Right atrium auricular region (tissue), 2 donors: Measurements from ENCODE around the gene GLIS2. TPM values are rescaled to one million over a fixed set of nuclear protein-coding genes. Genes with fewer than 3 reads are reported as not detected.

Source experiments
- DNase-seq: peaks from one replicate; pipeline ENCODE4 v3.0.0-alpha.2; 2019; ENCODE audit warnings: low spot score
- H3K27ac ChIP-seq, 2 donors: fragments of 200-600 bp; sonication (generic); 1 replicate in 1 of 2; 2 replicates in 1 of 2; pipeline ENCODE4 v1.5.1; 2016 to 2019
- H3K27me3 ChIP-seq, 2 donors: fragments of 200-600 bp; sonication (generic); one replicate each; pipeline versions ENCODE4 v1.5.1 to v1.6.0; 2017 to 2019
- H3K36me3 ChIP-seq: fragments of 200-600 bp; sonication (generic); one replicate; pipeline ENCODE4 v1.5.1; 2016
- H3K4me1 ChIP-seq, 2 donors: fragments of 200-600 bp; sonication (generic); one replicate each; pipeline versions ENCODE4 v1.5.1 to v1.6.0; 2017 to 2019
- H3K4me3 ChIP-seq, 2 donors: fragments of 200-600 bp; sonication (generic); 1 replicate in 1 of 2; 2 replicates in 1 of 2; pipeline ENCODE4 v1.5.1; 2017 to 2019; ENCODE audit warnings: mild to moderate bottlenecking in 1 of 2, moderate library complexity in 1 of 2
- H3K9me3 ChIP-seq, 2 donors: fragments of 200-600 bp; sonication (generic); one replicate each; pipeline ENCODE4 v1.5.1; 2019
- total RNA-seq, 2 donors: library from RNA; depleted of rRNA; stranded (reverse); fragments of >200 nt; gene quantifications; one replicate each; pipeline ENCODE4 v1.1.0, GENCODE V29; 2016
- TF ChIP-seq, protein P1 (sequence below), 2 donors: fragments of 200-600 bp; sonication (generic); IDR thresholded peaks; one replicate each; pipeline ENCODE4 v1.5.1; 2019; ENCODE audit warnings: antibody characterized with exemption in 2 of 2

Gene GLIS2
- total RNA-seq, 2 donors from 2014 or later = 10.3 to 16.0 TPM

DNA sequence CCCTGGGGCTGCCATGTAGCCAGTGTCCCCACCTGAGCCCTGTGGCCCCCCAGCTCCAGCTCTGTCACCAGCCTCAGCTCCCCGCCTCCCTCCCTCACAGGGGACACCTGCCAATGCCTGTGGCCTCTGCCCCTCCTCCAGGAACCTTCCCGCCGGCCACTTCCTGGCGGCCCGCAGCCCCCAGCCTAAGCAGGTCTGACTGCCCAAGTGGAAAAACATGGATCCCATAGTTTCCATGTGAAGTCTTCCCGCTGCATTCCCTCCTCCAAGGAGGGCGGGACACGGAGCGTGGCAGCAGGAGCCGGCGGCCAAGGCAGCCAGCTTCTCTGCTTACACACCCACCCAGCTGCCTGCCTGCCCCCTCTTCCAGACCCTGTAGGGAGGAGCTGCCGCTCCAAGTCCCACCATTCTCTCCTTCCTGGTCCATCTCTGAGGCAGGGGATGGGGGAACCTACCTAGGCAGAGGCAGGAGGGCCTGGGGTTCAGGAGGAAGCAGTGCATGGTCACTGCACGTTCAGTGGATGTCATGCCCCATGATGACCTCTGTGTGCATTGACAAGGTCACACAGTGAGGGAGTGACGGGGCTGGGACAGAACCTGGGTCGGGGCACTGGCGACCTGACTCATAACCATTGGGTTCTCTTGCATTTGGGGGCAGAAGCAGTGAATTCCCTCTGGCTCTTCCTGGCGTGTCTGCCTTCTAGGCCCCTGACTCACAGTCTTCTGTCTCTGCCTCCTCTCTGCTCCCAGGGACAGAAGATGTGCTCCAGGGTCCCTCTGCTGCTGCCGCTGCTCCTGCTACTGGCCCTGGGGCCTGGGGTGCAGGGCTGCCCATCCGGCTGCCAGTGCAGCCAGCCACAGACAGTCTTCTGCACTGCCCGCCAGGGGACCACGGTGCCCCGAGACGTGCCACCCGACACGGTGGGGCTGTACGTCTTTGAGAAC lies 64.5 kb downstream of the GLIS2 start:
- TF ChIP-seq, protein P1, sequence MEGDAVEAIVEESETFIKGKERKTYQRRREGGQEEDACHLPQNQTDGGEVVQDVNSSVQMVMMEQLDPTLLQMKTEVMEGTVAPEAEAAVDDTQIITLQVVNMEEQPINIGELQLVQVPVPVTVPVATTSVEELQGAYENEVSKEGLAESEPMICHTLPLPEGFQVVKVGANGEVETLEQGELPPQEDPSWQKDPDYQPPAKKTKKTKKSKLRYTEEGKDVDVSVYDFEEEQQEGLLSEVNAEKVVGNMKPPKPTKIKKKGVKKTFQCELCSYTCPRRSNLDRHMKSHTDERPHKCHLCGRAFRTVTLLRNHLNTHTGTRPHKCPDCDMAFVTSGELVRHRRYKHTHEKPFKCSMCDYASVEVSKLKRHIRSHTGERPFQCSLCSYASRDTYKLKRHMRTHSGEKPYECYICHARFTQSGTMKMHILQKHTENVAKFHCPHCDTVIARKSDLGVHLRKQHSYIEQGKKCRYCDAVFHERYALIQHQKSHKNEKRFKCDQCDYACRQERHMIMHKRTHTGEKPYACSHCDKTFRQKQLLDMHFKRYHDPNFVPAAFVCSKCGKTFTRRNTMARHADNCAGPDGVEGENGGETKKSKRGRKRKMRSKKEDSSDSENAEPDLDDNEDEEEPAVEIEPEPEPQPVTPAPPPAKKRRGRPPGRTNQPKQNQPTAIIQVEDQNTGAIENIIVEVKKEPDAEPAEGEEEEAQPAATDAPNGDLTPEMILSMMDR (IDR thresholded peaks at IDR 0.05) = no peak
- no peaks in the 10 kb centered on the region for H3K9me3 ChIP-seq
- peaks cover 25% of the 10 kb centered on the region for H3K36me3 ChIP-seq
- H3K4me3 ChIP-seq = no peak overlapping the region
- DNase-seq = no peak
- H3K27ac ChIP-seq = peak overlapping the region in 1 of 2 donors; percentile 0
- H3K27me3 ChIP-seq = no peaks in the 10 kb centered on the region
- peaks cover 0 to 56% of the 10 kb centered on the region in 2 donors for H3K4me1 ChIP-seq

DNA sequence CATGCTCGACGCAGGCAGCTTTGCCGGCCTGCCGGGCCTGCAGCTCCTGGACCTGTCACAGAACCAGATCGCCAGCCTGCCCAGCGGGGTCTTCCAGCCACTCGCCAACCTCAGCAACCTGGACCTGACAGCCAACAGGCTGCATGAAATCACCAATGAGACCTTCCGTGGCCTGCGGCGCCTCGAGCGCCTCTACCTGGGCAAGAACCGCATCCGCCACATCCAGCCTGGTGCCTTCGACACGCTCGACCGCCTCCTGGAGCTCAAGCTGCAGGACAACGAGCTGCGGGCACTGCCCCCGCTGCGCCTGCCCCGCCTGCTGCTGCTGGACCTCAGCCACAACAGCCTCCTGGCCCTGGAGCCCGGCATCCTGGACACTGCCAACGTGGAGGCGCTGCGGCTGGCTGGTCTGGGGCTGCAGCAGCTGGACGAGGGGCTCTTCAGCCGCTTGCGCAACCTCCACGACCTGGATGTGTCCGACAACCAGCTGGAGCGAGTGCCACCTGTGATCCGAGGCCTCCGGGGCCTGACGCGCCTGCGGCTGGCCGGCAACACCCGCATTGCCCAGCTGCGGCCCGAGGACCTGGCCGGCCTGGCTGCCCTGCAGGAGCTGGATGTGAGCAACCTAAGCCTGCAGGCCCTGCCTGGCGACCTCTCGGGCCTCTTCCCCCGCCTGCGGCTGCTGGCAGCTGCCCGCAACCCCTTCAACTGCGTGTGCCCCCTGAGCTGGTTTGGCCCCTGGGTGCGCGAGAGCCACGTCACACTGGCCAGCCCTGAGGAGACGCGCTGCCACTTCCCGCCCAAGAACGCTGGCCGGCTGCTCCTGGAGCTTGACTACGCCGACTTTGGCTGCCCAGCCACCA lies 65.4 kb downstream of the GLIS2 start:
- Histone ChIP-seq H3K9me3 (no peaks in the 10 kb centered on the region), H3K4me1 (peaks cover 0 to 54% of the 10 kb centered on the region in 2 donors), H3K4me3 (no peak overlapping the region), H3K36me3 (peaks cover 25% of the 10 kb centered on the region), H3K27me3 (no peaks in the 10 kb centered on the region), H3K27ac (no peak overlapping the region)
- no peak for DNase-seq
- TF ChIP-seq, protein P1 (IDR thresholded peaks at IDR 0.05) = no peak

DNA sequence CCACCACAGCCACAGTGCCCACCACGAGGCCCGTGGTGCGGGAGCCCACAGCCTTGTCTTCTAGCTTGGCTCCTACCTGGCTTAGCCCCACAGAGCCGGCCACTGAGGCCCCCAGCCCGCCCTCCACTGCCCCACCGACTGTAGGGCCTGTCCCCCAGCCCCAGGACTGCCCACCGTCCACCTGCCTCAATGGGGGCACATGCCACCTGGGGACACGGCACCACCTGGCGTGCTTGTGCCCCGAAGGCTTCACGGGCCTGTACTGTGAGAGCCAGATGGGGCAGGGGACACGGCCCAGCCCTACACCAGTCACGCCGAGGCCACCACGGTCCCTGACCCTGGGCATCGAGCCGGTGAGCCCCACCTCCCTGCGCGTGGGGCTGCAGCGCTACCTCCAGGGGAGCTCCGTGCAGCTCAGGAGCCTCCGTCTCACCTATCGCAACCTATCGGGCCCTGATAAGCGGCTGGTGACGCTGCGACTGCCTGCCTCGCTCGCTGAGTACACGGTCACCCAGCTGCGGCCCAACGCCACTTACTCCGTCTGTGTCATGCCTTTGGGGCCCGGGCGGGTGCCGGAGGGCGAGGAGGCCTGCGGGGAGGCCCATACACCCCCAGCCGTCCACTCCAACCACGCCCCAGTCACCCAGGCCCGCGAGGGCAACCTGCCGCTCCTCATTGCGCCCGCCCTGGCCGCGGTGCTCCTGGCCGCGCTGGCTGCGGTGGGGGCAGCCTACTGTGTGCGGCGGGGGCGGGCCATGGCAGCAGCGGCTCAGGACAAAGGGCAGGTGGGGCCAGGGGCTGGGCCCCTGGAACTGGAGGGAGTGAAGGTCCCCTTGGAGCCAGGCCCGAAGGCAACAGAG lies 66.3 kb downstream of the GLIS2 start:
- Histone ChIP-seq H3K4me1 (peaks cover 0 to 54% of the 10 kb centered on the region in 2 donors), H3K9me3 (no peaks in the 10 kb centered on the region), H3K4me3 (no peak overlapping the region), H3K27me3 (no peaks in the 10 kb centered on the region), H3K27ac (no peak overlapping the region), H3K36me3 (peaks cover 25% of the 10 kb centered on the region)
- DNase-seq = no peak
- TF ChIP-seq, protein P1 (IDR thresholded peaks at IDR 0.05) = no peak

- TF ChIP-seq, protein P1 (IDR thresholded peaks at IDR 0.05) = no peak
- no peak overlapping the region for H3K4me3 ChIP-seq
- no peak for DNase-seq
- H3K36me3 ChIP-seq = peaks cover 25% of the 10 kb centered on the region
- no peaks in the 10 kb centered on the region for H3K27me3 ChIP-seq
- peaks cover 0 to 54% of the 10 kb centered on the region in 2 donors for H3K4me1 ChIP-seq
- H3K27ac ChIP-seq = no peak overlapping the region
- H3K9me3 ChIP-seq = no peaks in the 10 kb centered on the region
These were observed 67.0 kb downstream of the GLIS2 start for GRCh38 chr16:4382795-4383357.
